Trophoblast cell (in vitro differentiated cells and primary cell): ENCODE data around the gene ZNF487.
"Not testable (repeated sequence)": the region's sequence is repeated elsewhere in the genome, so short reads cannot be mapped to it uniquely, and the experiment has no call there.

Experiments used
- DNase-seq, 2 donors: peaks; one replicate each; pipeline ENCODE4 v3.0.0-alpha.2; 2016
- H2AFZ ChIP-seq: 2 replicates; pipeline ENCODE4 v1.6.1; 2013; ENCODE audit warnings: low read length, moderate library complexity, mild to moderate bottlenecking; ENCODE audit not compliant: insufficient read depth, poor library complexity
- H2AK5ac ChIP-seq: 2 replicates; pipeline ENCODE4 v1.6.1; 2013; ENCODE audit warnings: mild to moderate bottlenecking, low read length
- H2BK120ac ChIP-seq: 2 replicates; pipeline ENCODE4 v1.6.1; 2013; ENCODE audit warnings: low read length, mild to moderate bottlenecking, moderate library complexity; ENCODE audit not compliant: insufficient read depth, poor library complexity
- H2BK12ac ChIP-seq: 2 replicates; pipeline ENCODE4 v1.6.1; 2013; ENCODE audit warnings: mild to moderate bottlenecking, low read length, moderate library complexity
- H2BK5ac ChIP-seq: 2 replicates; pipeline ENCODE4 v1.6.1; 2013; ENCODE audit warnings: low read length, low read depth, moderate library complexity, mild to moderate bottlenecking; ENCODE audit not compliant: poor library complexity
- H3K14ac ChIP-seq: 2 replicates; pipeline ENCODE4 v1.6.1; 2013; ENCODE audit warnings: mild to moderate bottlenecking, low read length
- H3K18ac ChIP-seq: 2 replicates; pipeline ENCODE4 v1.6.1; 2013; ENCODE audit warnings: mild to moderate bottlenecking, low read length
- H3K23ac ChIP-seq: 2 replicates; pipeline ENCODE4 v1.6.1; 2013; ENCODE audit warnings: low read length
- H3K27ac ChIP-seq: 2 replicates; pipeline ENCODE4 v1.5.1; 2013; ENCODE audit warnings: low read depth, mild to moderate bottlenecking, inconsistent platforms, low read length, moderate library complexity
- H3K27me3 ChIP-seq: 2 replicates; pipeline ENCODE4 v1.6.1; 2013; ENCODE audit warnings: inconsistent platforms, mild to moderate bottlenecking, low read length, moderate library complexity; ENCODE audit not compliant: insufficient read depth
- H3K36me3 ChIP-seq, 2 experiments: 1 replicate in 1 of 2; 2 replicates in 1 of 2; pipeline ENCODE4 v1.6.1; 2013; ENCODE audit warnings: low read length in 2 of 2, mild to moderate bottlenecking in 2 of 2, moderate library complexity in 1 of 2; ENCODE audit not compliant: insufficient read depth in 2 of 2, control insufficient read depth in 1 of 2
- H3K4ac ChIP-seq: 2 replicates; pipeline ENCODE4 v1.6.1; 2013; ENCODE audit warnings: low read depth, mild to moderate bottlenecking, low read length, moderate library complexity
- H3K4me1 ChIP-seq, 2 experiments: 1 replicate in 1 of 2; 2 replicates in 1 of 2; pipeline ENCODE4 v1.6.1; 2013; ENCODE audit warnings: low read length in 2 of 2, mild to moderate bottlenecking in 2 of 2, moderate library complexity in 1 of 2; ENCODE audit not compliant: insufficient read depth in 2 of 2, control insufficient read depth in 1 of 2
- H3K4me2 ChIP-seq: 2 replicates; pipeline ENCODE4 v1.6.1; 2013; ENCODE audit warnings: inconsistent platforms, mild to moderate bottlenecking, low read length, moderate library complexity
- H3K4me3 ChIP-seq: 2 replicates; pipeline ENCODE4 v1.5.1; 2013; ENCODE audit warnings: mild to moderate bottlenecking, low read depth, low read length, inconsistent platforms
- H3K79me1 ChIP-seq: one replicate; pipeline ENCODE4 v1.6.1; 2013; ENCODE audit warnings: low read length
- H3K79me2 ChIP-seq: 2 replicates; pipeline ENCODE4 v1.6.1; 2013; ENCODE audit warnings: low read length, mild to moderate bottlenecking; ENCODE audit not compliant: control insufficient read depth, insufficient read depth, poor library complexity
- H3K9ac ChIP-seq: 2 replicates; pipeline ENCODE4 v1.6.1; 2013; ENCODE audit warnings: mild to moderate bottlenecking, low read length
- H3K9me3 ChIP-seq: 2 replicates; pipeline ENCODE4 v1.6.1; 2013; ENCODE audit warnings: low read depth, mild to moderate bottlenecking, control low read depth, inconsistent platforms, low read length; ENCODE audit not compliant: insufficient read depth
- H4K12ac ChIP-seq: 2 replicates; pipeline ENCODE4 v1.6.1; 2013; ENCODE audit warnings: low read depth, mild to moderate bottlenecking, low read length, moderate library complexity
- H4K8ac ChIP-seq: 2 replicates; pipeline ENCODE4 v1.6.1; 2013; ENCODE audit warnings: low read depth, mild to moderate bottlenecking, low read length, moderate library complexity
- H4K91ac ChIP-seq: one replicate; pipeline ENCODE4 v1.6.1; 2013; ENCODE audit warnings: low read depth, mild to moderate bottlenecking, low read length, moderate library complexity
- WGBS: extraction: QIAGEN DNeasy Blood & Tissue Kit; methylation state at CpG from one replicate; pipeline ENCODE4 v1.1.7; 2013; ENCODE audit warnings: missing lambda C conversion rate; ENCODE audit not compliant: insufficient read length, insufficient coverage; ENCODE audit errors: extremely low coverage; 5-methylcytosine and 5-hydroxymethylcytosine counted together

ZNF487 gene

DNA sequence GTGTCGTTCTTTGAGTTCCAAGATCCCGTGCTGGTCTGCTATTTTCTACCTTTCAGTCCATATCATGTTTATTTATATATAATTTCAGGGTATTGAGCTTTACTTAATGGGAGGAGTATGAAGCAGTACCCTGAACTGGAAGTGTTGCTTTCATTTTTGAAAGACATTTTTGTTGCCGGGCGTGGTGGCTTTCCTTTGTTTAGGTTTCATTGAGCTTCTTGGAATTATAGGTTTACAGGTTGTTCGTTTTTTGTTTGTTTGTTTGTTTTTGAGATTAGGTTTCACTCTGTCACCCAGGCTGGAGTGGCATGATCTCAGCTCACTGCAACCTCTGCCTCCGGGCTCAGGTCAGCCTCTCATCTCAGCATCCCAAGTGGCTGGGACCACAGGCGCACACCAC lies 7.4 kb downstream of the ZNF487 start:
- Histone ChIP-seq H3K18ac (no peak overlapping the region), H4K12ac (no peak overlapping the region), H3K79me2 (no peaks in the 10 kb centered on the region), H3K9me3 (peaks cover 6% of the 10 kb centered on the region), H3K36me3 (no peaks in the 10 kb centered on the region), H2AFZ (no peak overlapping the region), H2BK120ac (no peak overlapping the region), H3K23ac (no peak overlapping the region), H2BK12ac (no peak overlapping the region), H3K79me1 (no peaks in the 10 kb centered on the region), H3K4me3 (no peak overlapping the region), H3K14ac (no peak overlapping the region), H3K4ac (no peak overlapping the region), H2AK5ac (no peak overlapping the region), H3K27me3 (no peaks in the 10 kb centered on the region), H4K91ac (no peak overlapping the region), H4K8ac (no peak overlapping the region), H2BK5ac (no peak overlapping the region), H3K9ac (no peak overlapping the region), H3K27ac (no peak overlapping the region), H3K4me2 (no peak overlapping the region), H3K4me1 (no peaks in the 10 kb centered on the region)
- WGBS: no CpG with 5 or more reads among the region's 7 CpGs
- DNase-seq: no peak

DNA sequence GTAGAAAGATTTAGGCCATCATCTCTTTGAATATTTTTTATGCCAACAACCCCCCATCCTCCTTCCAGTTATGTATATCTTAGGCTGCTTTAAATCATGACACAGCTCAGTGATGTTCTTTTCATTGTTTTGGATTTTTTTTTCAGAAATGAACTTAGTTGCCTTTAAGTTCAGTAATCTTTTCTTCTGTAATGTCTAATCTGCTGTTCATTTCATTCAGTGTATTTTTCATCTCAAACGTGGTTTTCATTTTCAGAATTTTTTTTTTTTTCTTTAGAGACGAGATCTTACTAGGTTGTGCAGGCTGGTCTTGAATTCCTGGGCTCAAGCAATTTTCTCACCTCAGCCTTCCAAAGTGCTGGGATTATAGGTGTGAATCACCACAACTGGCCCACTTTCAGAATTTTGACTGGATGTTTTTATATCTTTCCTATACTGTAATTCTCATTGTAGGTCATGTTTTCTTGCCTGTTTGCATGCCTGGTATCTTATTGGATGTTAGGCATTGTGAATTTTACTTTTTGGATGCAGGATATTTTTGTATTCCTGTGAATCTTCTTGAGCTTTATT lies 8.1 kb downstream of the ZNF487 start:
- Histone ChIP-seq H2AK5ac (no peak overlapping the region), H4K12ac (no peak overlapping the region), H3K9ac (no peak overlapping the region), H2BK12ac (no peak overlapping the region), H3K4me2 (no peak overlapping the region), H3K27ac (no peak overlapping the region), H3K4ac (no peak overlapping the region), H3K36me3 (no peaks in the 10 kb centered on the region), H4K8ac (no peak overlapping the region), H2BK5ac (no peak overlapping the region), H4K91ac (no peak overlapping the region), H3K9me3 (peaks cover 6% of the 10 kb centered on the region), H3K23ac (no peak overlapping the region), H3K27me3 (no peaks in the 10 kb centered on the region), H3K4me1 (no peaks in the 10 kb centered on the region), H3K4me3 (no peak overlapping the region), H3K79me1 (no peaks in the 10 kb centered on the region), H3K14ac (no peak overlapping the region), H2BK120ac (no peak overlapping the region), H3K18ac (no peak overlapping the region), H3K79me2 (no peaks in the 10 kb centered on the region), H2AFZ (no peak overlapping the region)
- WGBS: no CpG with 5 or more reads among the region's 2 CpGs
- DNase-seq: no peak

DNA sequence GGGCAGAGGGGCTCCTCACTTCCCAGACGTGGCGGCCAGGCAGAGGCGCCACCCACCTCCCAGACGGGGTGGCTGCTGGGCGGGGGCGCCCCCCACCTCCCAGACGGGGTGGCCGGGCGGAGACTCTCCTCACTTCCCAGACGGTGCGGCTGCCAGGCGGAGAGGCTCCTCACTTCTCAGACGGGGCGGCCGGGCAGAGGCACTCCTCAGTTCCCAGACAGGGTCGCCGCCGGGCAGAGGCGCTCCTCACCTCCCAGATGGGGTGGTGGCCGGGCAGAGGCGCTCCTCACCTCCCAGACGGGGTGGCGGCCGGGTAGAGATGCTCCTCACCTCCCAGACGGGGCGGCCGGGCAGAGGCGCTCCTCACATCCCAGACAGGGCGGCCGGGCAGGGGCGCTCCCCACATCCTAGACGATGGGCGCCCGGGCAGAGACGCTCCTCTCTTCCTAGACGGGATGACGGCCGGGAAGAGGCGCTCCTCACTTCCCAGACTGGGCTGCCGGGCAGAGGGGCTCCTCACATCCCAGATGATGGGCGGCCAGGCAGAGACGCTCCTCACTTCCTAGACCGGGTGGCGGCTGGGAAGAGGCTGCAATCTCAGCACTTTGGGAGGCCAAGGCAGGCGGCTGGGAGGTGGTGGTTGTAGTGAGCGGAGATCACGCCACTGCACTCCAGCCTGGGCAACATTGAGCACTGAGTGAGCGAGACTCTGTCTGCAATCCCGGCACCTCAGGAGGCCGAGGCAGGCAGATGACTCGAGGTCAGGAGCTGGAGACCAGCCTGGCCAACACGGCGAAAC lies 9.5 kb downstream of the ZNF487 start:
- not testable (repeated sequence) for H2BK120ac ChIP-seq, H3K9ac ChIP-seq
- no CpG with 5 or more reads among the region's 53 CpGs for WGBS

DNA sequence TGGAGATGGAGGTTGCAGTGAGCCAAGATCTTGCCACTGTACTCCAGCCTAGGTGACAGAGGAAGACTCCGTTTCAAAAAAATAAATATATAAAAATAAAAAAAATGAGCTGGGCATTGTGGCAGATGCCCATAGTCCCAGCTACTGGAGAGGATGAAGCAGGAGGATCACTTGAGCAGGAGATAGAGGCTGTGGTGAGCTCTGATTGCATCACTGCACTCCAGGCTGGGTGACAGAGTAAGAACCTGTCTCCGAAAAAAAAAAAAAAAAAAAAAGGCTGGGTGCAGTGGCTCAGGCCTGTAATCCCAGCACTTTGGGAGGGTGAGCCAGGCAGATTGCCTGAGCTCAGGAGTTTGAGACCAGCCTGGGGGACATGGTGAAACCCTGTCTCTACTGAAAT lies 11.8 kb downstream of the ZNF487 start:
- no peak overlapping the region for H4K91ac ChIP-seq
- no peak overlapping the region for H2AK5ac ChIP-seq
- no peak overlapping the region for H3K4me2 ChIP-seq
- no peaks in the 10 kb centered on the region for H3K36me3 ChIP-seq
- peaks cover 6% of the 10 kb centered on the region for H3K9me3 ChIP-seq
- H4K12ac ChIP-seq: no peak overlapping the region
- no peak for DNase-seq
- no CpG with 5 or more reads among the region's 2 CpGs for WGBS
- no peak overlapping the region for H3K14ac ChIP-seq
- no peak overlapping the region for H4K8ac ChIP-seq
- no peaks in the 10 kb centered on the region for H3K27me3 ChIP-seq
- H3K4me3 ChIP-seq: no peak overlapping the region
- no peak overlapping the region for H3K27ac ChIP-seq
- H3K4ac ChIP-seq: no peak overlapping the region
- no peak overlapping the region for H3K9ac ChIP-seq
- no peaks in the 10 kb centered on the region for H3K4me1 ChIP-seq
- H2BK5ac ChIP-seq: no peak overlapping the region
- H3K79me2 ChIP-seq: no peaks in the 10 kb centered on the region
- H3K18ac ChIP-seq: no peak overlapping the region
- no peaks in the 10 kb centered on the region for H3K79me1 ChIP-seq
- no peak overlapping the region for H2BK120ac ChIP-seq
- no peak overlapping the region for H2BK12ac ChIP-seq
- no peak overlapping the region for H2AFZ ChIP-seq
- no peak overlapping the region for H3K23ac ChIP-seq

More for the DNA sequence above, 9.5 kb downstream of the ZNF487 start:
- H3K18ac ChIP-seq, H4K91ac ChIP-seq, DNase-seq, H3K4me1 ChIP-seq, H3K4ac ChIP-seq, H2AFZ ChIP-seq, H3K79me2 ChIP-seq, H3K4me3 ChIP-seq, H3K36me3 ChIP-seq, H2AK5ac ChIP-seq, H3K14ac ChIP-seq, H3K4me2 ChIP-seq, H3K79me1 ChIP-seq, H2BK5ac ChIP-seq, H3K9me3 ChIP-seq, H4K8ac ChIP-seq, H2BK12ac ChIP-seq, H3K27ac ChIP-seq, H4K12ac ChIP-seq, H3K27me3 ChIP-seq, H3K23ac ChIP-seq: not testable (repeated sequence)
